IPS-15b (cell line): ENCODE results near the gene ZNF430.

Source experiments
- H3K27me3 ChIP-seq: one replicate; pipeline ENCODE4 v1.6.1; 2013; ENCODE audit warnings: low read length; ENCODE audit not compliant: control insufficient read depth, insufficient read depth
- H3K36me3 ChIP-seq: one replicate; pipeline ENCODE4 v1.6.1; 2013; ENCODE audit warnings: low read length; ENCODE audit not compliant: control insufficient read depth, insufficient read depth
- H3K4me1 ChIP-seq: one replicate; pipeline ENCODE4 v1.6.1; 2013; ENCODE audit warnings: mild to moderate bottlenecking, low read length; ENCODE audit not compliant: control insufficient read depth, insufficient read depth
- H3K4me3 ChIP-seq: one replicate; pipeline ENCODE4 v1.5.1; 2013; ENCODE audit warnings: low read depth, low read length
- H3K9ac ChIP-seq: one replicate; pipeline ENCODE4 v1.6.1; 2013; ENCODE audit warnings: low read depth, mild to moderate bottlenecking, low read length
- H3K9me3 ChIP-seq: one replicate; pipeline ENCODE4 v1.6.1; 2013; ENCODE audit warnings: mild to moderate bottlenecking, low read length; ENCODE audit not compliant: control insufficient read depth, insufficient read depth

Gene ZNF430

DNA sequence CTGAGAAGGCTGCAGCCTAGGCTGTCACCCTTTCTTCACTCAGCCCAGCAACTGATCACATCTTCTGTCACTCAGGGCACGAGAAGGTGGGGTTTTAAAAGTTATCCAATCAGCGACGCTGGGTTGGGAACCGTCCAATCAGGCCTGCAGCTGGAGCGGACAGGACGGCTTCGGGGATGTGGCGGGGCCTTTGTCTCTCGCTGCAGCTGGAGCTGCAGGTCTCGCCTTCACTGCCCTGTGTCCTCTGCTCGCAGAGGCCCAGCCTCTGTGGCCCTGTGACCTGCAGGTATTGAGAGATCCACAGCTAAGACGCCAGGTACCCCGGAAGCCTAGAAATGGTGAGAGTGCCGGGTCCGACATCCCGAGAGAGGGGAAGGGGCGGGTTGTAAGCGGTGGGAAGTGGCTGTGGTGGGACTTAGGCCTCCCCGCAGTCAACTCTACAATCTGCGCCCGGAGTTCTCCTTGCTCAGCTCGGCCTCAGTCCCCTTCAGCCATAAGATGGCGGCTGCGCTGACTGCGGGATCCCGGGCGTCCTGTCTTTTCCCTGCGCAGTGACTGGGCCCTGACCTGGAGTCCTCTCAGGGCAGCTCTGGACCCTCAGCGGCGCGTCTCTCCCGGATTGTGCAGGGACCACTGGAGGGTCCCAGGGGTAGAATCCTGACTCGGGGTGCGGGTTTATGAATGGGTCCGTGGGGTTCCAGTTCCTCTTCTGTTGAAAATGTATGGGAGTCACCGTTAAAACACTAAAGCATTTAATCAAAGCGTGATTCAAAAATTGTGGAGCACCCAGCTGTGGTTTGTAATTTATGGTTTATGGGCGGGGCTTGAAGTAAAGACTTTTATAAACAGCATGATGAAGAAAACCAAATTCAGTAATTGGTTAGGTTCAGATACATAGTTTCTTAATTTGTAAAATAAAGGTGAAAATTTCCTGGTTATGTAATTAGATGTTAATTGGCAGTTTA, 61.8 kb downstream of the ZNF430 start, which contains the start of gene ZNF714:
ZNF714 (plus strand) TSS at position 193 of the 965 bp plus-strand sequence. CDS start 16,066 bp downstream, outside the sequence.
- H3K9ac ChIP-seq, result peak within 1 kb of the TSS; percentile 81
- no peaks in the 10 kb centered on the region for H3K27me3 ChIP-seq
- H3K9me3 ChIP-seq, result no peaks in the 10 kb centered on the region
- no peaks in the 10 kb centered on the region for H3K4me1 ChIP-seq
- peak within 1 kb of the TSS; percentile 93 for H3K4me3 ChIP-seq
- H3K36me3 ChIP-seq, result peaks cover 2% of the 10 kb centered on the region

GRCh38 chr19:21084343-21084742, 63.9 kb downstream of the ZNF430 start:
- Histone ChIP-seq H3K9me3 (no peaks in the 10 kb centered on the region), H3K4me1 (no peaks in the 10 kb centered on the region), H3K9ac (no peak overlapping the region), H3K4me3 (no peak overlapping the region), H3K27me3 (no peaks in the 10 kb centered on the region), H3K36me3 (peaks cover 2% of the 10 kb centered on the region)

DNA sequence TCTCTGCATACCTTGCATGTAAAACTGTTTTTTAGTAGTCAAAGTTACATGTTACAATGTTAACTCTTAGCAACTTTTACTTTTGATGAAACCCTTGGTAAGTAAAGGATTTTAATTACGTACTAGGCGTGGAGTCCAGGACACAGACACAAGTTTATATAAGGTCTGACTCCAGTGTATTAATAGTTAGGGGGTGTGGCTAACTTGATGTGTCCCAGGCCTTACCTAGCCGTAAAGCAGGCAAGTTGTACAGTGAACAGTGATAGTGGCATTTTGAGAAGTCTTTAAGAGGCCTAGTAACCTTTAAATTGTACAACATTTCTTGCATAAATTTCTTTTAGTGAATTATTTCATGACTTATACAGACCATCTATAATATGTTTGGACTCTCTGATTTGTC, 67.4 kb downstream of the ZNF430 start:
- Histone ChIP-seq H3K4me3 (no peak overlapping the region), H3K27me3 (no peaks in the 10 kb centered on the region), H3K4me1 (peaks cover 2% of the 10 kb centered on the region), H3K9me3 (no peaks in the 10 kb centered on the region), H3K36me3 (no peaks in the 10 kb centered on the region), H3K9ac (no peak overlapping the region)

- Histone ChIP-seq H3K4me3 (no peak overlapping the region), H3K36me3 (peaks cover 3% of the 10 kb centered on the region), H3K27me3 (no peaks in the 10 kb centered on the region), H3K9me3 (no peaks in the 10 kb centered on the region), H3K4me1 (peaks cover 2% of the 10 kb centered on the region), H3K9ac (no peak overlapping the region)
These were observed 71.7 kb downstream of the ZNF430 start for GRCh38 chr19:21092109-21092508.

GRCh38 chr19:21094347-21095025, 74.0 kb downstream of the ZNF430 start:
- Histone ChIP-seq H3K4me3 (no peak overlapping the region), H3K9me3 (no peaks in the 10 kb centered on the region), H3K27me3 (no peaks in the 10 kb centered on the region), H3K36me3 (peaks cover 3% of the 10 kb centered on the region), H3K9ac (no peak overlapping the region), H3K4me1 (peaks cover 2% of the 10 kb centered on the region)

GRCh38 chr19:21098291-21098690, 77.8 kb downstream of the ZNF430 start:
- Histone ChIP-seq H3K27me3 (no peaks in the 10 kb centered on the region), H3K36me3 (peaks cover 3% of the 10 kb centered on the region), H3K9me3 (no peaks in the 10 kb centered on the region), H3K4me1 (no peaks in the 10 kb centered on the region), H3K9ac (no peak overlapping the region), H3K4me3 (no peak overlapping the region)

DNA sequence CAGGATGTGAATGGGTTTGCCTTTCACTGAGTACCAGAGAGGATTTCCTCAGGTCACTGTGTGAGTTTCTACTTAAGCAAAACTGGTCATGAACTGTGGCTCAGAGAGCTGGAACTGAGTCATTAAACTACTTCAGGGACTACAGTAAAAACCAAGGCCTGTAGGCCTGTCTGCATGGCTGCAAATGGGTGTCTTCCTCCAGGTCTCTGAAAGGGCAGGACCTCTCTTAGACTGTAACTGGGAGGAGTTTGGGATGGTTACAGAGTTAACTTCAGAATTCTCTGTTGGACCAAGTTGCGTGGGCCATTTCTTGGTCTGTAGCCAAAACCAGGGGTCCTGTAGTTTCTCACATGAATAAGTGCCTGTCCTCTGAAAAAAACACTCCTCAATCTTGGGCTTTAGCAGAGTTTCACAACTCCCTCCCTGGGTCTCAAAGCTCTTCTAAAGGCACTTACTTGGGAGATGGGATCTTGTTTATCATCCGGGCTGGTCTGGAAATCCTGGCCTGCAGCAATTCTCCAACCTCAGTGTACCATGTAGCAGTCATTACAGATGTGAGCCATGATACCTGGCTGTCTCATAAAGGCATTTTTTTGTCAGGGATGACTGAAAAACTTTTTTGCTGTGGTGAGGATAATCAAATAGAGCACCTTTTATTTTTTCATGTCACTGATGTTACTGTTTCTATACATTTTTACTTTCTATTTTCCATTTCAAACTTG, 81.2 kb downstream of the ZNF430 start:
- H3K9me3 ChIP-seq, result no peaks in the 10 kb centered on the region
- H3K9ac ChIP-seq, result no peak overlapping the region
- H3K36me3 ChIP-seq, result no peaks in the 10 kb centered on the region
- H3K4me1 ChIP-seq, result no peaks in the 10 kb centered on the region
- H3K27me3 ChIP-seq, result no peaks in the 10 kb centered on the region
- H3K4me3 ChIP-seq, result no peak overlapping the region

- Histone ChIP-seq H3K4me3 (no peak overlapping the region), H3K27me3 (no peaks in the 10 kb centered on the region), H3K9me3 (no peaks in the 10 kb centered on the region), H3K36me3 (peaks cover 5% of the 10 kb centered on the region), H3K9ac (no peak overlapping the region), H3K4me1 (no peaks in the 10 kb centered on the region)
These were observed 88.7 kb downstream of the ZNF430 start for GRCh38 chr19:21109116-21109515.
